Activated naive CD8-positive, alpha-beta T cell treated with anti-CD3 and anti-CD28 coated beads, Interleukin-2, amount 10 ng/mL, durations not matched to agents 7 days and 5 days (primary cell): Measurements from ENCODE around the gene TMEM205. TPM values are rescaled to one million over a fixed set of nuclear protein-coding genes. Genes with fewer than 3 reads are reported as not detected.
"Not testable (repeated sequence)": the region's sequence is repeated elsewhere in the genome, so short reads cannot be mapped to it uniquely, and the experiment has no call there.

ENCODE experiments used
- ATAC-seq: fragments of 150-1000 bp; cut with Tn5 transposase; one replicate; pipeline ENCODE4 v1.10.0; 2021; ENCODE audit warnings: low read depth, moderate library complexity
- POLR2A ChIA-PET: fragments of 350-600 bp; sonication (Branson Sonifier 250); formaldehyde crosslinking; loops from one replicate; lab custom pipeline; 2021; ENCODE audit warnings: antibody characterized with exemption; lab: Charles Lee
- DNase-seq: peaks from one replicate; pipeline ENCODE4 v3.0.0; 2021
- H3K27ac Mint-ChIP-seq: one replicate; pipeline ENCODE4 v1.8.0; 2022; ENCODE audit warnings: mild to moderate bottlenecking, mixed read lengths
- H3K27me3 Mint-ChIP-seq: one replicate; pipeline ENCODE4 v1.8.0; 2022; ENCODE audit warnings: mild to moderate bottlenecking, moderate library complexity, mixed read lengths
- H3K36me3 Mint-ChIP-seq: one replicate; pipeline ENCODE4 v1.8.0; 2021; ENCODE audit warnings: mild to moderate bottlenecking, mixed read lengths
- H3K4me1 Mint-ChIP-seq: one replicate; pipeline ENCODE4 v1.8.0; 2021; ENCODE audit warnings: mixed read lengths
- H3K4me3 Mint-ChIP-seq: one replicate; pipeline ENCODE4 v1.8.0; 2022; ENCODE audit warnings: mild to moderate bottlenecking, moderate library complexity, mixed read lengths
- H3K9me3 Mint-ChIP-seq: one replicate; pipeline ENCODE4 v1.8.0; 2021; ENCODE audit warnings: mixed read lengths
- total RNA-seq, 2 experiments: library from RNA; stranded (reverse); gene quantifications; one replicate each; pipeline ENCODE4 v1.2.3, GENCODE V29; 2021

TMEM205 gene
- total RNA-seq, 2 experiments from 2014 or later: 29.4 to 35.2 TPM

DNA sequence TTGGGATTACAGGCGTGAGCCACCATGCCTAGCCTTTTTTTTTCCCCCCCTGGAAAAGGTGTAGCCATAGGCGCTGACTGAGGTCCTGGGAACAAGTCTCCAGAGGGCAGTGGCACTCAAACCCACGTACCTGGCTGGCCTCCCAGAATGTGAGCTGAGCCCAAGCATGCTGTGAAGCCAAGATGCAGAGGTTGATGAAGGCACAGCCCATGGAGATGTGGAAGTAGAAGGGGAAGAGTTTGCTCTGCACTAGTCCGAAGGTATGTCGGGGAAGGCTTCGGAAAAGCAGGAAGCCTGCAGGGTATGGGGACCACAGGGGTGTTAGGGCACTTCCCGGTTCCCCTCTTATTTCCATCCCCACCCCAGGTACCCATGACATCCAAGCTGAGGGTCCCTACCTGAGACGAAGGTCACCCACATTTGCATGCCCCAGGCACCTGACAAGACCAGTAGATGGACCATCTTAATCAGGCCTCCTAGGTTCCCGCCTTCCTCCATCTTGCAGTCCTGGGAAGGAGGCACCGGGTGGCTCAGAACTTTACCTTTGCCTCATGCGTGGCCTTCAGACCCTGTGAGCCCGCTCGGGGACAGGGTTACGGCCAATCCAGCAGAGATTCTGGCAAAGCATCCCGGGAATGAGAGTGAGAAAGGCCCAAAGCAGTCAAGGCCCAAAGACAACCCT, 805 bp downstream of the TMEM205 start:
- no peak for DNase-seq
- Mint-ChIP-seq H3K36me3 (peaks cover 6% of the 10 kb centered on the region), H3K9me3 (peaks cover 7% of the 10 kb centered on the region), H3K27me3 (no peaks in the 10 kb centered on the region), H3K4me1 (peaks cover 22% of the 10 kb centered on the region), H3K4me3 (peak overlapping the region; percentile 92), H3K27ac (peak overlapping the region; percentile 90)
- ATAC-seq: no peak
- POLR2A ChIA-PET: interaction anchor here (0.8 to 2.1 kb wide), 5 partner anchors 8 to 59 kb away, joined by 3 to 13 read pairs (median 4); no protein-coding TSS in a partner anchor

DNA sequence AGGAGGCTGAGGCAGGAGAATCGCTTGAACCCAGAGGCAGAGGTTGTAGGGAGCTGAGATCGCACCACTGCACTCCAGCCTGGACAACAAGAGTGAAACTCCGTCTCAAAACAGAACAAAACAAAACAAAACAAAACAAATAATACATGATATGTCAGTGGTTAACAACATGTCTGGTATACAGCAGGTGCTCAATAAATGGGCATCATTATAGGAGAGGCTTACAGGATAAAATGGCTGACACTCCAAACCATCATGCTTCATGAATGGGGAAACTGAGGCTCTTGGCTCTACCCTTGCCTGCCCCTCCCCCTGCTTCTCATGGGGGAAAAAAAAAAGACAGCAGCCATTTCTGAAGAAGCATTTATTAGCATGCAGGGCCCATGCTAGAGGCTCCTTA, 3.6 kb downstream of the TMEM205 start:
- Mint-ChIP-seq H3K27ac (no peak overlapping the region), H3K36me3 (peaks cover 2% of the 10 kb centered on the region), H3K4me3 (no peak overlapping the region), H3K9me3 (no peaks in the 10 kb centered on the region), H3K27me3 (no peaks in the 10 kb centered on the region), H3K4me1 (peaks cover 34% of the 10 kb centered on the region)
- POLR2A ChIA-PET: no interaction called here
- no peak for DNase-seq
- no peak for ATAC-seq

DNA sequence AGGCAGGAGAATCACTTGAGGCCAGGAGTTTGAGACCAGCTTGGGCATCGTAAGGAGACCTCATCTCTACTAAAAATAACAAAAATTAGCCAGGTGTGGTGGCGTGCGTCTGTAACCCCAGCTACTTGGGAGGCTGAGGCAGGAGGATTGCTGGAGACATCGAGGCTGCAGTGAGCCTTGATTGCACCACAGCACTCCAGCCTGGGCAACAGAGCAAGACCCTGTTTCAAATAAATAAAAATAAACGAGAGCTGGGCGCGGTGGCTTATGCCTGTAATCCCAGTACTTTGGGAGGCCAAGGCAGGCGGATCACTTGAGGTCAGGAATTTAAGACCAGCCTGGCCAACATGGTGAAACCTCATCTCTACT, 6.0 kb downstream of the TMEM205 start:
- POLR2A ChIA-PET: interaction anchor here (0.9 to 2.2 kb wide), 3 partner anchors 16 to 37 kb away, joined by 3 to 8 read pairs (median 6); partner anchors contain the start of gene SWSAP1
- H3K27me3 Mint-ChIP-seq, H3K27ac Mint-ChIP-seq, DNase-seq, H3K9me3 Mint-ChIP-seq, ATAC-seq: not testable (repeated sequence)
- peaks cover 17% of the 10 kb centered on the region for H3K36me3 Mint-ChIP-seq
- peaks cover 23% of the 10 kb centered on the region for H3K4me1 Mint-ChIP-seq
- peak overlapping the region; percentile 86 for H3K4me3 Mint-ChIP-seq

DNA sequence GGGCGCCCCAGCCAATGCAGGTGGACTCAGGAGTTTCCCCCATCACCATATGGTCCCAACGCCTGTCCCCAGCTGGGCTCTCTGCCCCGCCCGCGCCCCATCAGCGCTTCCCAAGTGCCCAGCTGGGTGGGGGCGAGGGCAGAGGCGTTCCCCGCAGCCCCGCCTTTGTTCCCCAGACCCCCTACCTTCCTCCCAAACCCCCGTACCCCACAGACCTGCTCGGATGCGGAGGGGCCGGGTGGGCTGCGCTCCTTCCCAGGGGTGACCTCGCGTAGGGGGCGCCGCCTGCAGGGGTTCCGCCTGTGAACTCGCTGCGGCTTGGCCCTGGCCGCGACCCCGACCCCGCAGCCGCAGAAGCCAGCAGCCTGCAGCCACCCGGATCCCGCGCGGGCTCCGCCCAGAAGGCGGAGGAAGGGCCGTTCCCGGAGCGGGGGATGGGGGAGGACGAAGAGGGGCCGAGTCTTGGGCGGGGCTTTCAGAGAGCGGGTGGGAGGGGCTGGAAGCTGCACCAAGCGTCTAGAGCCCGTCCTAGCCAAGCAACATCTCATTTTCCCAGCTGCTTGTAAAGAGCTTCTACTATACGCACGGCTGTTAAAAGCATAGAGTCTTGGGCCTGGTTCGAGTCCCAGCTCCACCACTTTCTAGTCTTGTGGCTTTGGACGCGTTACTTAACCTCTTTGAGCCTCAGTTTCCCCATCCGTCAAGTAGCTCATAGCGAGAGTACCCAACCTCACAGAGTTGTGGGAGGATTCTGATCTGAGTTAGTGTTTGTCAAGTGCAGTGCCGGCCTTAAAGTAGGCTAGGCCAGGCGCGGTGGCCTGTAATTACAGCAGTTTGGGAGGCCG, 6.6 kb downstream of the TMEM205 start, which contains the start of gene RAB3D:
TSS of gene RAB3D (minus strand) at position 404 of the 845 bp plus-strand sequence. CDS start 2,258 bp downstream, outside the sequence.
- peaks cover 22% of the 10 kb centered on the region for H3K4me1 Mint-ChIP-seq
- ATAC-seq (peak; percentile 90), DNase-seq (peak; percentile 85)
- H3K9me3 Mint-ChIP-seq: no peaks in the 10 kb centered on the region
- peak within 1 kb of the TSS; percentile 86 for H3K4me3 Mint-ChIP-seq
- no peaks in the 10 kb centered on the region for H3K27me3 Mint-ChIP-seq
- H3K36me3 Mint-ChIP-seq: peaks cover 20% of the 10 kb centered on the region
- POLR2A ChIA-PET: interaction anchor here (0.7 to 2.2 kb wide), 4 partner anchors 15 to 42 kb away, joined by 3 to 8 read pairs (median 4); partner anchors contain the start of gene SWSAP1
- peak within 1 kb of the TSS; percentile 64 for H3K27ac Mint-ChIP-seq

DNA sequence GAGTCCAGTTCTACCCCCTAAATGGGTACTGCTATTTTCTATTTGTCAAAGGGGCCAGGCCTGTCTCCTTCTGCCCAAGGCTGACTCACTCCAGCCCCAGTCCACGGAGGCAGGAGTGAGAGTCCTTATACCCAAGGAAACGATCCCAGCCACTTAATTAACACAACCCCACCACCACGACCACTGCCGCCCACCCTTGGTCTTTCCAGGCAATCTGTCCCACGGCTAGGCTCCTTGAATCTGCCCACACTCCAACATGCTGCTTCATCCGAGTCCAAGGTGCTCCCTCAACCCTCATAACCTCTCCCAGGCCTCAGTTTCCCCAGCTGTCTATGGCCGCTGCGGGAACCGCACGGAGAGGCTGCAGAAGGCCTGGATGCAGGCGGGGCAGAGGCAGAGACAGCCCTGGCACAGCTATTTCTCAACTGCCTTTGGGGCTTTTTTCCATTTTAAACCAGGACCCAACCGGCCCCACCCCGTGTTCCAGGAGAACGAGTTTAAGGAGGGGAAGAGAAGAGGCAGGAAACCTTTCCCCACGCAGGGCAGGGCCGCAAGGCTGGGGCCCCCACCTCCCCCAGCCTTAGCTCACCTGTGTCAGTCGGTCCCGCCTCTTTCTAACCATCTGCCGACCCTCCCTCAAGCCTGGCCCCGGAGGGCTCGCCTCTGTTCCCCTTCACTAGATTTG, 7.4 kb downstream of the TMEM205 start:
- ATAC-seq (no peak), DNase-seq (no peak)
- POLR2A ChIA-PET: interaction anchor here (1.4 to 2.2 kb wide), 2 partner anchors 15 to 36 kb away, joined by 6 to 8 read pairs; partner anchors contain the start of gene SWSAP1
- Mint-ChIP-seq H3K9me3 (no peaks in the 10 kb centered on the region), H3K4me3 (peak overlapping the region; percentile 86), H3K27ac (peak overlapping the region; percentile 64), H3K36me3 (peaks cover 26% of the 10 kb centered on the region), H3K27me3 (no peaks in the 10 kb centered on the region), H3K4me1 (peaks cover 20% of the 10 kb centered on the region)

DNA sequence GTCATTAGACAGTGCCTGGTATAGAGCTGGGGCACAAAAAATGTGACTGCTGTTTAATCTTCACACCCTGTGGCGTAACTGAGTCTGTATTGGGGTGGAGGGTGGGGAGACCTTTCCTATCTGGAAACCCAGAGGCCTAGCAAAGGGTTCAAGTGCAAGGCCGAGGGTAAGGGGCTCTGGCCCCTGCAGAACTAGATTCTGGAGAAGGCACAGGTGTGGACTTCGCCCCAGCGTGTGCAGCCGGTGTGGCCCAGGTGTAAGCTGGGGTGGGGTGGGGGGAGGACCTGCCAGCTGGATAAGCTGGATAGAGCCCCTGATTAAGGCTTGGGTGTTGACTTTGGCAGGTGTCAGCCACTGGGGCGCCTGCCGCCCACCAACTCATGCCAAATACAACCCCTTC, 7.9 kb downstream of the TMEM205 start:
- no peaks in the 10 kb centered on the region for H3K27me3 Mint-ChIP-seq
- H3K4me3 Mint-ChIP-seq: no peak overlapping the region
- H3K27ac Mint-ChIP-seq: no peak overlapping the region
- ATAC-seq (no peak), DNase-seq (no peak)
- H3K9me3 Mint-ChIP-seq: no peaks in the 10 kb centered on the region
- peaks cover 26% of the 10 kb centered on the region for H3K36me3 Mint-ChIP-seq
- H3K4me1 Mint-ChIP-seq: peaks cover 20% of the 10 kb centered on the region
- POLR2A ChIA-PET: interaction anchor here (0.7 to 2.2 kb wide), 3 partner anchors 8 to 585 kb away, joined by 3 to 8 read pairs (median 3); partner anchors contain the start of genes CCDC159 and TMEM205

DNA sequence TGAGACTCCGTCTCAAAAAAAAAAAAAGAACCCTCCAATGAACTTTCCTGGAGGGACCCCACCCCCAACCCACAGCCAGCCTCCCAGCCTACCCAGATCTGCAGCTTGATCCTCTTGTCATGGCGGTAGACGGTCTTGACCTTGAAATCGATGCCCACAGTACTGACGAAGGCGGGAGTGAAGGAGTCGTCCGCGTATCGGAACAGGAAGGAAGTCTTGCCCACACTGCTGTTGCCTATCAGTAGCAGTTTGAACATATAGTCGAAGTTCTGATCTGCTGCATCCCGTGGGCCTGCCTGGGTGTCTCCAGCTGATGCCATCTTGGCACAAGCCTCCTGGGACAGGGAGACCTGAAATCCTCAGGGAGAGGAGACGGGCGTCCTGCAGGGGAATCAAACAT, 9.0 kb downstream of the TMEM205 start:
- Mint-ChIP-seq H3K4me3 (peak overlapping the region; percentile 42), H3K4me1 (peaks cover 20% of the 10 kb centered on the region), H3K36me3 (peaks cover 26% of the 10 kb centered on the region), H3K27me3 (no peaks in the 10 kb centered on the region), H3K27ac (peak overlapping the region; percentile 38), H3K9me3 (no peaks in the 10 kb centered on the region)
- no peak for ATAC-seq
- POLR2A ChIA-PET: interaction anchor here (0.6 to 1.2 kb wide), 3 partner anchors 9 to 145 kb away, joined by 3 read pairs; partner anchors contain the start of genes CCDC159 and TMEM205
- no peak for DNase-seq

DNA sequence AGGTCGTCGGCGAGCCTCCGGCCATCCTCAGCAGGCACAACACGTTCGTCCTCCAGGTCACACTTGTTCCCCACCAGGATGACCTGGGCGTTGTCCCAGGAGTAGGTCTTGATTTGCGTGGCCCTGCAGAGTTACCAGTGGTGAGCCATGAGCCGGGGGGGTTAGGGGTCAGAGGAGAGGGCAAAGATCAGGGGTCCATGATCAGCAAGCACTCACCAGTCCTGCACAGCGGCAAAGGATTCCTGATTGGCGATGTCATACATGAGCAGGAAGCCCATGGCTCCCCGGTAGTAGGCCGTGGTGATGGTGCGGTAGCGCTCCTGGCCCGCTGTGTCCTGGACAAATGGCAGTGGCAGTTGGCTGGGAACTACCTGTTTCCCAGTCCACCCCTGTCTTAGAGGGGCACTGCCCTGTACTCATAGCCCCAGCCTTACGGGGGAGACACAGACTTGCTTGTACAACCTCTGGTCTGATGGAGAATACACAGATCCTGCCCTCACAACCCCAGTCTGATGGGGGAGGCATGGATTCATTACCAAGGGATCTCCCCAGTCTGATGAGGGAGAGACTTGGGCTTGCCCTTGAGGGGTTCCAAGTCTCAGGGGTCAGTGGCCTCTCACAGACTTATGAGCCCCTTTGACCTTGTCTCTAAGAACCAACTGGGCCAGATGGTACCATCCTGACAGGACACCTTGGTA, 10.5 kb downstream of the TMEM205 start:
- peaks cover 20% of the 10 kb centered on the region for H3K4me1 Mint-ChIP-seq
- DNase-seq (no peak), ATAC-seq (no peak)
- H3K27me3 Mint-ChIP-seq: no peaks in the 10 kb centered on the region
- H3K27ac Mint-ChIP-seq: no peak overlapping the region
- no peak overlapping the region for H3K4me3 Mint-ChIP-seq
- H3K9me3 Mint-ChIP-seq: no peaks in the 10 kb centered on the region
- POLR2A ChIA-PET: interaction anchor here (0.7 kb wide), 1 partner anchor 11 kb away, joined by 3 read pairs; no protein-coding TSS in a partner anchor
- peaks cover 26% of the 10 kb centered on the region for H3K36me3 Mint-ChIP-seq

DNA sequence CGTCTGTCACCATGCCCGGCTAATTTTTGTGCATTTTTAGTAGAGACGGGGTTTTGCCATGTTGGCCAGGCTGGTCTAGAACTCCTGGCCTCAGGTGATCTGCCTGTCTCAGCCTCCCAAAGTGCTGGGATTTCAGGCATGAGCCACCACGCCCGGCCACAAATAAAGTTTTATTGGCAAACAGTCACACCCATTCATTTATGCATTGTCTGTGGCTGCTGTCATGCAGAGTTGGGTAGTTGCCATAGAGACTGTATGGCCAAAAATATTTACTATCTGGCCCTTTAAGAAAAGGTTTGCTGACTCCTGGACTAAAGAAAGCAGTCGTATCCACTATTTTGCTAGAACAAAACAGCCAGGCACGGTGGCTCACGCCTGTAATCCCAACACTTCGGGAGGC, 12.2 kb downstream of the TMEM205 start:
- ATAC-seq: not testable (repeated sequence)

DNA sequence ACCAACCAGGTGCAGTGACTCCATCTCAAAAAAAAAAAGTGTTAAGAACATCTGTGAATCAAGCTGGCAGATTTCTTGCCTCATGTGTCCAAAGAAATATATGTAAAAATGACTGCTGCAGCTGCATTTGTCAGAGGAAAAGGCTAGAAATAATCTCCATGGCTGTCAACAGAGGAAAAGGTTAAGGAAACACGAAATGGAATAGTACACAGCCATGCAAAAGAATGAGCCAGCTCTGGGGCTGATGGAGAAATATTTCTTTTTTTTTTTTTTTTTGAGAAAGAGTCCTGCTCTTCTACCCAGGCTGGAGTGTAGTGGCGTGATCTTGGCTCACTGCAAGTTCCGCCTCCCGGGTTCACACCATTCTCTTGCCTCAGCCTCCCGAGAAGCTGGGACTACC, 13.2 kb downstream of the TMEM205 start:
- Mint-ChIP-seq H3K4me3 (no peak overlapping the region), H3K9me3 (no peaks in the 10 kb centered on the region), H3K27ac (no peak overlapping the region), H3K27me3 (no peaks in the 10 kb centered on the region), H3K4me1 (peaks cover 9% of the 10 kb centered on the region), H3K36me3 (peaks cover 26% of the 10 kb centered on the region)
- ATAC-seq (no peak), DNase-seq (no peak)
- POLR2A ChIA-PET: interaction anchor here (0.7 to 1.8 kb wide), 2 partner anchors 14 to 1236 kb away, joined by 3 to 5 read pairs; partner anchors contain the start of gene CCDC159

More for the DNA sequence above, 12.2 kb downstream of the TMEM205 start:
- H3K4me1 Mint-ChIP-seq: peaks cover 14% of the 10 kb centered on the region
- DNase-seq, H3K27ac Mint-ChIP-seq, POLR2A ChIA-PET, H3K4me3 Mint-ChIP-seq, H3K9me3 Mint-ChIP-seq, H3K27me3 Mint-ChIP-seq: not testable (repeated sequence)
- peaks cover 26% of the 10 kb centered on the region for H3K36me3 Mint-ChIP-seq

DNA sequence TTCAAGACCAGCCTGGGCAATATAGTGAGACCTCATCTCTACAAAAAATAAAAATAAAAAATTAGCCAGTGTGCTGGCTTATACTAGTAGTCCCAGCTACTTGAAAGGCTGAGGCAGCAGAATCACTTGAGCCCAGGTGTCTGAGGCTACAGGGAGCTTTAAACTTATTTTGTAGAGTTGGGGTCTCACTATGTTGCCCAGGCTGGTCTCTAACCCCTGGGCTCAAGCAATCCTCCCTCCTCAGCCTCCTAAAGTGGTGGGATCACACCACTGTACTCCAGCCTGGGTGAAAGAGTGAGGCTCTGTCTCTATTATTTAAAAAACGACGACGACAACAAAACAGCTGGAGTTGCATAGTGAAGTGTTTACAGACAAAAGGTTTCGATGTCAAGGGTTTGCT, 14.6 kb downstream of the TMEM205 start:
- Mint-ChIP-seq H3K27ac (no peak overlapping the region), H3K36me3 (peaks cover 27% of the 10 kb centered on the region), H3K27me3 (no peaks in the 10 kb centered on the region), H3K9me3 (no peaks in the 10 kb centered on the region), H3K4me3 (no peak overlapping the region), H3K4me1 (no peaks in the 10 kb centered on the region)
- ATAC-seq (no peak), DNase-seq (no peak)
- POLR2A ChIA-PET: interaction anchor here (1.8 kb wide), 1 partner anchor 15 kb away, joined by 5 read pairs; the partner anchor contains the start of gene CCDC159

DNA sequence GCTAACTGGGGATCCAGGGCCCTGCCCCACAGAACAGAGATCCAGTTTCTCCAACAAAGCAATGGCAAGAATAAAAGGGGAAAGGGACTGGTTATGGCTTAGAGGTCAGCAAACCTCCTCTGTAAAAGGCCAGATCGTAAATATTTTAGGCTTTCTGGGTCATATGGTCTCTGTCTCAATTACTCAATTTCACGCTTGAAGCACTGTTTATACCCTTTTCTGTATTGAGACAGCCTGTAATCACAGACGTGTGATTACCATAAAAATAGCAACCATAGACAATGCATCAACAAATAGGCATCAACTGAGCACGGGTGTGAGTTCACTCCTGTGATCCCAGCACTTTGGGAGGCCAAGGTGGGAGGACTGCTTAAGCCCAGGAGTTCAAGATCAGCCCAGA, 15.9 kb downstream of the TMEM205 start:
- no peaks in the 10 kb centered on the region for H3K9me3 Mint-ChIP-seq
- DNase-seq: no peak
- no peak overlapping the region for H3K4me3 Mint-ChIP-seq
- no peak overlapping the region for H3K27ac Mint-ChIP-seq
- H3K36me3 Mint-ChIP-seq: peaks cover 16% of the 10 kb centered on the region
- H3K4me1 Mint-ChIP-seq: no peaks in the 10 kb centered on the region
- H3K27me3 Mint-ChIP-seq: no peaks in the 10 kb centered on the region
- POLR2A ChIA-PET: no interaction called here
- no peak for ATAC-seq
